Renal pelvis (tissue), 4 donors: ENCODE measurements around the gene SMPD4. TPM values are rescaled to one million over a fixed set of nuclear protein-coding genes. Genes with fewer than 3 reads are reported as not detected.
"Not testable (repeated sequence)": the region's sequence is repeated elsewhere in the genome, so short reads cannot be mapped to it uniquely, and the experiment has no call there.

Experiments used
- DNase-seq: peaks from one replicate; pipeline ENCODE4 v3.0.0-alpha.2; 2013
- polyA plus RNA-seq, 3 donors: library from polyadenylated mRNA; unstranded; fragments of 120-200 nt; gene quantifications; one replicate each; pipeline ENCODE4 v1.2.1, GENCODE V29; 2013; ENCODE audit not compliant: insufficient read length in 3 of 3

The SMPD4 gene
- polyA plus RNA-seq, 3 donors = 69.8 to 81.9 (median 76.6) TPM

GRCh38 chr2:130160838-130161705, 20.3 kb downstream of the SMPD4 start:
- not testable (repeated sequence) for DNase-seq

DNA sequence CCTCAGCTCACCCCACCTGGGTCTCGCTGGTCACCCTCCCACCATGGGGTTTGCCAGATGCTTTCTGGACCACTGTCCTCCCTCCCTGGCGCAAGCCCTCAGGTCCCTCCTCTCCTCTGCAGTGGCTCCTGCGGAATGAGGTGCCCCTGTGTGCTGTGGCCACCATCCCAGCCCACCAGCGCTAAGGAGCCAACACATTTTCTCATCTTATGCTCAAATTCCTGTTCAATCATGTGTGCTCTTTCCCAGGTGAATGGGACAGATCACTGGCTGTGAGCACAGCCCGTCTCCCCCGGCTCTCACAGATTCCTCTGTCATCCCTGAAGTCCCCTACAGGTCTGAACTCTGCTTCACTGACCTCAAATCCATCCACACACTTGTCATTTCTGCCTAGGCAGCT, 21.3 kb downstream of the SMPD4 start:
- no peak for DNase-seq

DNA sequence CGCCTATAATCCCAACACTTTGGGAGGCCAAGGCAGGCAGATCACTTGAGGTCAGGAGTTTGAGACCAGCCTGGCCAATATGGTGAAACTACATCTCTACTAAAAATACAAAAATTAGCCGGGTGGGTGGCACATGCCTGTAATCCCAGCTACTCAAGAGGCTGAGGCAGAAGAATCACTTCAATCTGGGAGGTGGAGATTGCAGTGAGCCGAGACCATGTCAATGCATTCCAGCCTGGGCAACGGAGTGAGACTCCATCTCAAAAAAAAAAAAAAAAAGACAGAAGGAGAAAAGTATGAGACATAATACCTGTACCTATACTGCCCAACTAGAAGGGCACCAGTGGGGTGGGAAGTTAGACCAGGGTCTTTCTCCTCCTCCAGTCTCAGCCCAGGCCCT, 22.0 kb downstream of the SMPD4 start:
- not testable (repeated sequence) for DNase-seq

- no peak for DNase-seq
Measured at GRCh38 chr2:130158631-130159030, 22.8 kb downstream of the SMPD4 start.

DNA sequence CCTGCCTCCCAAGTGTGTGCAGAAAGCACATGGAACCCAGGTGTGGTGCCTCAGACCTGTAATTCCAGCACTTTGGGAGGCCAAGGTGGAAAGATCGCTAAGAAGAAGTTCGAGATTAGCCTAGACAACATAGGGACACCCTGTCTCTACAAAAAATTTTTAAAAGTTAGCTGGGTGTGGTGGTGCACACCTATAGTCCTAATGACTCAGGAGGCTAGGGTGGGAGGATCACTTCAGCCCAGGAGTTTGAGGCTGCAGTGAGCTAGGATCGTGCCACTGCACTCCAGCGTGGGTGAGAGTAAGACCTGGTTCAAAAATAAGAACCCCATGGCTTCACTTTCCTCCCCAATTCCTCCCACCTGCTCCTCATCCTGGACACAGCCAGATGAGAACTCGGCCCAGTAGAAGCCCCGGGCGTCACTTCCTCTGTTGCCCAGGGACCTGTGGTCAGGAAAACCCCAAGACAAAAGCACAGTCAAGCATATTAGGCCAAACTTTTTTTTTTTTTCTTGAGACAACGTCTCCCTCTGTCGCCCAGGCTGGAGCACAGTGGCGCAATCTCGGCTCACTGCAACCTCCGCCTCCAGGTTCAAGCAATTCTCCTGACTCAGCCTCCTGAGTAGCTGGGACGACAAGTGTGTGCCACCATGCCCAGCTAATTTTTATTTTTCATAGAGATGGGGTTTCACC, 23.4 kb downstream of the SMPD4 start:
- not testable (repeated sequence) for DNase-seq

DNA sequence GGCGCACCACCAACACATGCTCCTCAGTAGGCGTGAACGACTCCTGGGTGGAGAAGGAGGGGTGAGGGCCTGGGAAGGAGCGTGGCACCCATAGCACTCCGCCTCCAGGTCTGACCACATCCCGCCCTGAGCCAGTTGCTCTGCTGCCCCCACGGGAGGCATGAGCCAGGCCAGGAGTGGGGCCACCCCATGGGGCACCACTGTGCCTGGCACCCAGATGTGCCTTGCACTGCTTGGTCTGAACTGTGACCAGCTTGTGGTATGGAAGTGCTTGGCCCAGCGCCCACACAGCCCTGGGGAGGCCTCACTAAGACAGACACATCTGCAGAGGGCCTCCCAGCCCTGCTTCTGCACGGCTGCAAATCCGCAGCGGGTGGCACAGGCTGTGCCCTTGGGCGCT, 24.0 kb downstream of the SMPD4 start:
- DNase-seq = not testable (repeated sequence)

- no peak for DNase-seq
Measured at GRCh38 chr2:130156624-130157004, 24.8 kb downstream of the SMPD4 start.

- DNase-seq = not testable (repeated sequence)
Measured at GRCh38 chr2:130155956-130156623, 25.3 kb downstream of the SMPD4 start.

DNA sequence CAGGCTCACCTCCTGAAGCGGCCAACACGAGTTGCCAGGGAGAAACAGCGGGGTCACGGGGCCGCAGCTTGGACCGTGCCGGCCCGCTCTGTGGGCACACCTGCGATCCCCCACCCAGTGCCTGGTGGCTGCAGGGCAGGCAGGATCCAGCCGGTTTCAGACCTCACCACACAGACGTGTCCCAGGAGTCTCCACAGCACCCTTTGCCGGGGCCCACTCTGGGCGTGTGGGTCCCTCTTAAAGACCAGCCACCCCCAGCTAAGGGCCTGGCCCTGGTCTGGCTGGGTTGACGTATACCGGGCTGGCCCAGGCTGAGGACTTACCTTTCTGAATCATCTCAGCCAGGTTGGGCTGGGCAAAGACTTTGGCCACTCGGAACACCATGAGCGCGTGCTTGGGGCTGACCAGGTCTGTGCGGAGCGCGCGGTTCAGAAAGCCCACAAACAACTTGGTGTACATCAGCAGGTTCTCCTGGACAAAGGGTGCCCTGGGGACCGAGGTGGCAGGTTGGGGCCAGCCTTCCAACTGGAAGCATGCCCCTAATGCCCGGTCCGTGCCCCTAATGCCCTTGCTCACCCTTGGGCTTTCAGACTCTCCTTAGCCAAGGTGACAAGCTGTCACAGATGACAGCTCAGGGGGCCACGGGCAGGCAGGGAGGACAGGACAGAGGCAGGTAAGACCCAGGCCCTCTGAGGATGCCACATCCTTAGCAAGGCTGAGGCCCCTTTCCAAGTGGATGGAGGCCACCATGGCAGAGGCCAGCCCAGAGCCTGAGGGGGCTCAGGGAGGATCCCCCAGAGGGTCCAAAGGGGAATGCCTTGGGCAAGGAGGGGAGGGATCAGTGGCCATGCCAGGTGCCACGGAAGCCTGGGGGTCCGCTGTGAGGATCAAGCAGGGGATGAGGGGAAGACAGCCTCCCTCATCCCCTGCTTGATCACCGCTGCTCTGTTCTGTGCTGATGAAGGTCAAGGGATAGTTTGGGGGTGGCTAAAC, 26.3 kb downstream of the SMPD4 start:
- no peak for DNase-seq

- DNase-seq = not testable (repeated sequence)
Measured at GRCh38 chr2:130154423-130154770, 27.0 kb downstream of the SMPD4 start.

DNA sequence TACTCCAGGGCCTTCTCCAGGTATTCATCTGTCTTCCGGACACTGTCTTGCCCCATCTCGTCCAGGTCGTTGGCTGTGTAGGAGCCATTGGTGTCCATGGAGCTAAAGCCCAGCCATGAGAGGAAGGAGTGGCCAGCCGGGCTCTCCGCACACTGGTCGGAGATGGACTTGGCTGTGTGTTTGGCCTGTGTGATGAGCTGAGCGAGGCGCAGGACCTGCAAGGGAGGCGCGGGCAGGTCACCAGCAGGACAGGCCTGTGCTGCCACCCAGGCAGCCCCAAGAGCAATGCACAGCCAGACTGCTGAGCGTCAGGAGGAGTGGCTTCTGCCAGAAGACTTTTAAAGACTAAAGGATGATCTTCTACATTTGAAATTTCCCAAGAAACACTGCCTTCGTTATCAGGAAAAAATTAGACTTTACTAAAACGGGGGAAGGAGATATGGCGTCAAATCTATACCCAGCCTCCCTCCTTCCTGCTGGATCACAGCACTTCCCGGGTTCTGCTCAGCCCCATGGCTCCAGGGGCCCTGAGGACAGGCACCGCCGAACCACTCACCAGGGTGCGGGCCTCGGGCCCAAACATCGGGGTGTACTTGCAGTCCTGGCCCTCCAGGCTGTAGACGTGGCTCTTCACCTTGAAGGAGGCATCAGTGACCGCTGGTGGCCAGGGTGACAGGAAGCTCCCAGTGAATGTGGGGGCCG, 27.5 kb downstream of the SMPD4 start:
- not testable (repeated sequence) for DNase-seq

DNA sequence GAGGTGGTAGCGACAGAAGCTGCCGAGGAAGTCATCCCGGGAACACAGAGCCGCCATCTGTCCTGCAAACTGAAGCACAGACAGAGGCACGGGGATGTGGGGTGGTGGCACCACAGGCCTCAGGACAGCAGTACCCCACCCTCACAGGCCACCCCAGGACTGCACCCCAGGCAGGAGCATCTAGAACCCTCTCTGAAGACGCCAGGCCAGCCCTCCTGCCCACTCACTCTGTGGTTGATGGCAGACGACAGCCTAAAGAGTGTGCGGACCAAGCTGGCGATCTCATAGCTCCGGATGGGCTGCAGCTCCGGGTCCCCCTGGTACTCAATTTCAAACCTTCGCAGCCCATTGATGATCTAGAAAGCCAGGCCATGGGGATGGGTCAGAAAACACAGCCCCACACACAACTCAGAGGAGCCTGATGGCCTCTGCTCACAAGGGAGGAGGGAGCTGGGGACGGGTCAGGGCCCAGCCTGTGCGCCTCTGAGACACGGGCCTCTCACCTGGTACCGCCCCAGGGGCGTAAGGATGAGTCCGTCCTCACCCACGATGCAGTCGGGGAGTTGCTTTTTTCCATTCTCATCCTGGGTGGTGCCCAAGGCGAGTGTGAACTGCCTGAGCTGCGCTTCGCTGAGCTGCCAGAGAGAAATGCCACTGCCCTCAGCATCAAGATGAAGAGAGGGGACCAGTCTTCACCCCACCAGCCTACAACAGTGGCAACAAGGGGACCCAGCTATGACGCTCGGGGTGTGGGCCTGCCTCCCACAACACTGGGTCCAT, 28.4 kb downstream of the SMPD4 start:
- no peak for DNase-seq

- not testable (repeated sequence) for DNase-seq
Measured at GRCh38 chr2:130152136-130152815, 29.1 kb downstream of the SMPD4 start.

GRCh38 chr2:130151145-130151512, 30.3 kb downstream of the SMPD4 start:
- DNase-seq = not testable (repeated sequence)

- no peak for DNase-seq
Measured at GRCh38 chr2:130150181-130151144, 30.9 kb downstream of the SMPD4 start.

- DNase-seq = not testable (repeated sequence)
Measured at GRCh38 chr2:130148515-130148914, 32.9 kb downstream of the SMPD4 start.

- peak; percentile 37 for DNase-seq
Measured at GRCh38 chr2:130145006-130145414, 36.4 kb downstream of the SMPD4 start, which contains the start of gene CCDC74B. Gene CCDC74B (minus strand): TSS chr2:130145112. CDS start chr2:130144996, 116 bp downstream.
